ENCODE data around the gene GPR35.
"Not testable (repeated sequence)": the region's sequence is repeated elsewhere in the genome, so short reads cannot be mapped to it uniquely, and the experiment has no call there.

The GPR35 gene

GRCh38 chr2:240664622-240665021 lies 39.3 kb downstream of the GPR35 start:
- H3K36me3 ChIP-seq (ENCODE audit: control insufficient read depth, insufficient read depth, low read length) = no peaks in the 10 kb centered on the region
- no peaks in the 10 kb centered on the region for H3K9me3 ChIP-seq (ENCODE audit: control insufficient read depth, insufficient read depth, low read length)
- H3K4me1 ChIP-seq (ENCODE audit: control insufficient read depth, insufficient read depth, low read length) = no peaks in the 10 kb centered on the region
- no peak overlapping the region for H3K4me3 ChIP-seq (ENCODE audit: low read depth, low read length)
- no peak overlapping the region for H3K9ac ChIP-seq (ENCODE audit: low read depth, low read length)
- H3K27me3 ChIP-seq (ENCODE audit: control insufficient read depth, insufficient read depth, low read length) = no peaks in the 10 kb centered on the region

DNA sequence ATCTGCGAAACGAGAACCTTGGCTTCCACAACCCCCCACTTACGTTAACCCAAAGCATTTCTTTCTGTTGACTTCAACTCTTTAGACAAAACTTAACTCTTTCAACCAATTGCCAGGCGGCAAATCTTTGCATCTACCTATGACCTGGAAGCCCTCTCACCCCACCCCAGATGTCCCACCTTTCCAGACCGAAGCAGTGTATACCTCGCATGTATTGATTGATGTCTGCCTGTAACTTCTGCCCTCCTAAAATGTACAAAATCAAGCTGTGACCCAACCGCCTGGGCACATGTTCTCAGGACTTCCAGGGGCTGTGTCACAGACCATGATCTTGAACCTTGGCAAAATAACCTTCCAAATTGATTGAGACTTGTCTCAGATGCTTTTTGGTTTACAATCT lies 45.1 kb downstream of the GPR35 start:
- peaks cover 2% of the 10 kb centered on the region for H3K27me3 ChIP-seq (ENCODE audit: control insufficient read depth, insufficient read depth, low read length)
- H3K9ac ChIP-seq (ENCODE audit: low read depth, low read length) = no peak overlapping the region
- H3K4me1 ChIP-seq (ENCODE audit: control insufficient read depth, insufficient read depth, low read length) = no peaks in the 10 kb centered on the region
- no peak overlapping the region for H3K4me3 ChIP-seq (ENCODE audit: low read depth, low read length)
- no peaks in the 10 kb centered on the region for H3K36me3 ChIP-seq (ENCODE audit: control insufficient read depth, insufficient read depth, low read length)
- no peaks in the 10 kb centered on the region for H3K9me3 ChIP-seq (ENCODE audit: control insufficient read depth, insufficient read depth, low read length)

DNA sequence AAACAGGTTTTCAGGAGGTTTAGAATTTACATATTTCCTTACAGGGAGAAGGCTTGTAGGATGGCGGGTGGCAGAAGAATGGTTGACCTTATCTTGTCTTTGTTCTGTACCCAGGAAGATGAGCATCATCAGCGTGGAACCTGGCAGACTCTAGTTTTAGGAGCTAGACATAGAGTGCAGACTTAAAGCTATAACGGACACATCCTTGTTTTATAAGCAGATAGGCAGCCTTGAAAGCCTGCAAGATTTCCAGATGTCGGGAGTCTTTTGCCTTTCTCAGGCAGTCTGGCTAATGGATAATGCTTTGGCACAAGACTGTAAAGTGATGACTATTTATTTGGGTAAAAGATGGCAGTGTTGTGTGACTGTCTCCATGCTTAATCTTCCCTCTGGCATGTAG lies 45.7 kb downstream of the GPR35 start:
- Histone ChIP-seq H3K9ac (ENCODE audit: low read depth, low read length) (no peak overlapping the region), H3K36me3 (ENCODE audit: control insufficient read depth, insufficient read depth, low read length) (no peaks in the 10 kb centered on the region), H3K27me3 (ENCODE audit: control insufficient read depth, insufficient read depth, low read length) (peaks cover 2% of the 10 kb centered on the region), H3K9me3 (ENCODE audit: control insufficient read depth, insufficient read depth, low read length) (no peaks in the 10 kb centered on the region), H3K4me3 (ENCODE audit: low read depth, low read length) (no peak overlapping the region), H3K4me1 (ENCODE audit: control insufficient read depth, insufficient read depth, low read length) (no peaks in the 10 kb centered on the region)

DNA sequence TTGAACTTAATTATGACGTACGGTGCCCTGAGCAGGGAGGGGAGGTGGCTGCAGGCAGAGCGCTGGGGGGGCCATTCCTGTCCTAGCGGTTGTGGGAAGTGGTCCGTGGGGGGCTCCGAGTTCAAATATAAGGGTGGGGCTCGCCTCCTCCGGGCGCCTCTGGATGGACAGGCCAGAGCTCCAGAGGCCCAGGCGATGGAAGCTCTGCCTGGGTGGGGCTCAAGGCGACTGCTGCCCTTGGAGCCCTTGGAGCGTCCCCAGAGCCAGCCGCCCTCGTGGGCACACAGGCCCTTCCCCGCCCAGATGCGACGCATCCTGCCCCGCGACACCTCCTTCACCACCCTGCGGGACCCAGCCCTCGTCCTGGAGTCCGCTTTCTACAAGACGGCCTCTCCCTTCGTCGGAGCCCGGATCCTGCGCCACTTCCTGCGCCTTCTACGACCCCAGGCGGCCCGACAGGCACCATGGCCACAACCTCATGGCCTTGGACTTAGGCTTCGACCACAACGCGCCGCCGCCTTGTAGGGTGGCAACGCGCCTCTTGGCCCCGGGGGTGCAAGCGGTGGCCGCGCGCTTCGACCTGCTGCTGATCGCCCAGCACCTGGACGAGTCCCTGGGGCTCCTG lies 46.9 kb downstream of the GPR35 start:
- Histone ChIP-seq H3K27me3 (ENCODE audit: control insufficient read depth, insufficient read depth, low read length) (peaks cover 2% of the 10 kb centered on the region), H3K4me1 (ENCODE audit: control insufficient read depth, insufficient read depth, low read length) (no peaks in the 10 kb centered on the region), H3K4me3 (ENCODE audit: low read depth, low read length) (no peak overlapping the region), H3K9me3 (ENCODE audit: control insufficient read depth, insufficient read depth, low read length) (no peaks in the 10 kb centered on the region), H3K9ac (ENCODE audit: low read depth, low read length) (no peak overlapping the region), H3K36me3 (ENCODE audit: control insufficient read depth, insufficient read depth, low read length) (no peaks in the 10 kb centered on the region)

GRCh38 chr2:240672701-240673190 lies 47.5 kb downstream of the GPR35 start:
- Histone ChIP-seq H3K4me1 (ENCODE audit: control insufficient read depth, insufficient read depth, low read length) (no peaks in the 10 kb centered on the region), H3K36me3 (ENCODE audit: control insufficient read depth, insufficient read depth, low read length) (no peaks in the 10 kb centered on the region), H3K4me3 (ENCODE audit: low read depth, low read length) (no peak overlapping the region), H3K9me3 (ENCODE audit: control insufficient read depth, insufficient read depth, low read length) (no peaks in the 10 kb centered on the region), H3K9ac (ENCODE audit: low read depth, low read length) (no peak overlapping the region), H3K27me3 (ENCODE audit: control insufficient read depth, insufficient read depth, low read length) (peaks cover 2% of the 10 kb centered on the region)

GRCh38 chr2:240674461-240675184 lies 49.3 kb downstream of the GPR35 start:
- H3K9ac ChIP-seq (ENCODE audit: low read depth, low read length); H3K4me3 ChIP-seq (ENCODE audit: low read depth, low read length): not testable (repeated sequence)

DNA sequence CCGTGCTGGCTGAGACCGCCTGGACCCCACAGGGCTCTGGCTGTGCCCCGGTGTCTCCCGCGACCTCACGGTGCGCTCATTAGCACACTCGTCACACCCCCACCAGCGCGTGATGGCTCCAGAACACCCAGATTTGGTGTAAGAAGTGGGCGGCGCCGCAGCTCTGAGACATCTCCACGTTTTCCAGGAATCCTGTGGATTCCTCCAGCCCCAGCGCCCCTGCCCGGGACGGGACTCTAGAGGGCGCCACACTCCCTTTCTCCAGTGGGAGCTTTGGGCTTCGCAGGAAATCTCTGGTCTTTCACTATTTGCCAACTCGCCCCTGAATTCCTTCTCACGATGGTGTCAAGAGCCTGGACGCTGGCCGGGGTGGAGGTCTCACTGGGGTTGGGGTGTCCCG lies 50.1 kb downstream of the GPR35 start:
- H3K9me3 ChIP-seq (ENCODE audit: control insufficient read depth, insufficient read depth, low read length); H3K4me3 ChIP-seq (ENCODE audit: low read depth, low read length); H3K4me1 ChIP-seq (ENCODE audit: control insufficient read depth, insufficient read depth, low read length); H3K36me3 ChIP-seq (ENCODE audit: control insufficient read depth, insufficient read depth, low read length); H3K27me3 ChIP-seq (ENCODE audit: control insufficient read depth, insufficient read depth, low read length); H3K9ac ChIP-seq (ENCODE audit: low read depth, low read length): not testable (repeated sequence)

More at GRCh38 chr2:240674461-240675184, 49.3 kb downstream of the GPR35 start:
- not testable (repeated sequence) for H3K36me3 ChIP-seq (ENCODE audit: control insufficient read depth, insufficient read depth, low read length); H3K4me1 ChIP-seq (ENCODE audit: control insufficient read depth, insufficient read depth, low read length); H3K27me3 ChIP-seq (ENCODE audit: control insufficient read depth, insufficient read depth, low read length); H3K9me3 ChIP-seq (ENCODE audit: control insufficient read depth, insufficient read depth, low read length)

DNA sequence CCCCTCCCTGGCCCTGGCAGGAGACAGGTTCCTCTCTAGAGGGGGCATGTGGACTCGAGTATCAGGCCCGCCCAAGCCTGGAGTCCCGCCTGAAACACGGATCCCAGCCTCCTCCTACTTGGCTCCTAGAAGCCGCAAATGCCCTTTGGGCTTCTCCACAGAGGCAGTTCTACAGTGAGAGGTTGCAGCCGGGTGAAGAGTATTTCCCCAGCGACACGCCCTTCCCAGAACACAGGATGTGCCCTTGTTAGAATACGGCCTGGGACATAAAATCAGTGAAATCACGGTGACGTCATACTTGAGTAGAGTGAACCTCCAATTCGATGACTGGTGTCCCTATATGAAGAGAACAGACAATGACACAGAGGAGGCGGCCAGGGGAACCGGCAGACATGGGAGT lies 52.8 kb downstream of the GPR35 start:
- H3K9ac ChIP-seq (ENCODE audit: low read depth, low read length); H3K4me3 ChIP-seq (ENCODE audit: low read depth, low read length); H3K36me3 ChIP-seq (ENCODE audit: control insufficient read depth, insufficient read depth, low read length); H3K9me3 ChIP-seq (ENCODE audit: control insufficient read depth, insufficient read depth, low read length); H3K4me1 ChIP-seq (ENCODE audit: control insufficient read depth, insufficient read depth, low read length); H3K27me3 ChIP-seq (ENCODE audit: control insufficient read depth, insufficient read depth, low read length): not testable (repeated sequence)

DNA sequence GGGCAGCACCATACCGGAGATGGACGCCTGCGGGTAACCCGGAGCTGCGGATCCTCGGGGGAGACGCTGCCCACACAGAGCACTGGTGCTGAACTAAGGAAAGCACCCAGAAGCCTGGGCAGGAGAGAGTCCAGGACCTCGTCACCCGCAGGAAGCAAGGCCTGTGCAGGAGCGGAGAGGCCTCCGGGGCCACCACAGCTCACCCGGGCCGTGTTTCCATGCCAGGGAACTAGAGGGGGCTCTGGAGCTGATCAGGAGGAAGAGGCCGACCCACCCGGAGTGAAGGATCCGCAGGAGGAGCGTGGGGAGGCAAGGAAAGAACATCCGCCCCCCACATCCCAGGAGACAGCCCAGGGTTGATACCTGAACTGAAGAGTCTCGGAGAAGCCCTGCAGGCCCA lies 53.6 kb downstream of the GPR35 start:
- H3K4me1 ChIP-seq (ENCODE audit: control insufficient read depth, insufficient read depth, low read length); H3K27me3 ChIP-seq (ENCODE audit: control insufficient read depth, insufficient read depth, low read length); H3K9ac ChIP-seq (ENCODE audit: low read depth, low read length); H3K36me3 ChIP-seq (ENCODE audit: control insufficient read depth, insufficient read depth, low read length); H3K9me3 ChIP-seq (ENCODE audit: control insufficient read depth, insufficient read depth, low read length); H3K4me3 ChIP-seq (ENCODE audit: low read depth, low read length): not testable (repeated sequence)

DNA sequence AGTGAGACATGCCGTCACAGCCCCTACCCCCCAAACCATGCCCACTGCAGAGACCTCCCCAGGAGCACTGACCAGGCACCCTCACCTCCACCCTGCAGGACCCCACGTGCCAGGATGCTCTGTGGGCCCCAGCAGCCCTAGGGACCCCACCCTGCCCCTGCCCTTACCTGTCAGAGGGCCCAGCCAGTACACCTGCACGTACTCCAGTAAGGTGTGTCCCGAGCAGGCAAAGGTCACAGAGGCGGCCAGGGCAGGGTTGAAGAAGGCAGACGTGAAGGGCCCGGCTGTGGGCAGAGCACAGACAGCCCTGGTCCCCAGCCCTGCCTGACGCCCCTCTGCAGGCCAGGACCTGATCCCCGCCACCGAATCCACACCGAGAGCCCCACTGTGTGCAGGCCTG lies 54.9 kb downstream of the GPR35 start:
- not testable (repeated sequence) for H3K9ac ChIP-seq (ENCODE audit: low read depth, low read length); H3K27me3 ChIP-seq (ENCODE audit: control insufficient read depth, insufficient read depth, low read length); H3K9me3 ChIP-seq (ENCODE audit: control insufficient read depth, insufficient read depth, low read length); H3K36me3 ChIP-seq (ENCODE audit: control insufficient read depth, insufficient read depth, low read length); H3K4me3 ChIP-seq (ENCODE audit: low read depth, low read length); H3K4me1 ChIP-seq (ENCODE audit: control insufficient read depth, insufficient read depth, low read length)

Data from iPS-15b (cell line).